Muscle of arm (tissue), 14 donors: ENCODE results near the gene KANSL2. TPM values are rescaled to one million over a fixed set of nuclear protein-coding genes. Genes with fewer than 3 reads are reported as not detected.
"Not testable (repeated sequence)": the region's sequence is repeated elsewhere in the genome, so short reads cannot be mapped to it uniquely, and the experiment has no call there.

ENCODE experiments used
- DNase-seq: peaks from one replicate; pipeline ENCODE4 v3.0.0-alpha.2; 2013
- long read RNA-seq, 11 donors: transcript quantifications; one replicate each; lab custom pipeline, GENCODE V29; 2026
- polyA plus RNA-seq, 12 donors: library from polyadenylated mRNA; unstranded; fragments of 120-200 nt; gene quantifications; one replicate each; pipeline ENCODE4 v1.2.1, GENCODE V29; 2013; ENCODE audit not compliant: insufficient read length in 12 of 12

KANSL2 gene, protein sequence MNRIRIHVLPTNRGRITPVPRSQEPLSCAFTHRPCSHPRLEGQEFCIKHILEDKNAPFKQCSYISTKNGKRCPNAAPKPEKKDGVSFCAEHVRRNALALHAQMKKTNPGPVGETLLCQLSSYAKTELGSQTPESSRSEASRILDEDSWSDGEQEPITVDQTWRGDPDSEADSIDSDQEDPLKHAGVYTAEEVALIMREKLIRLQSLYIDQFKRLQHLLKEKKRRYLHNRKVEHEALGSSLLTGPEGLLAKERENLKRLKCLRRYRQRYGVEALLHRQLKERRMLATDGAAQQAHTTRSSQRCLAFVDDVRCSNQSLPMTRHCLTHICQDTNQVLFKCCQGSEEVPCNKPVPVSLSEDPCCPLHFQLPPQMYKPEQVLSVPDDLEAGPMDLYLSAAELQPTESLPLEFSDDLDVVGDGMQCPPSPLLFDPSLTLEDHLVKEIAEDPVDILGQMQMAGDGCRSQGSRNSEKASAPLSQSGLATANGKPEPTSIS
- polyA plus RNA-seq, result 10 to 100 TPM in 11 of 12 donors, not detected in 1; 26.4 to 41.8 (median 35.2) TPM
- long read RNA-seq, donor 1, partial matches to known transcripts, result 0 of 5 reads
- long read RNA-seq, donor 1, other reads (novel, unspliced or antisense), result 0 of 5 reads
- long read RNA-seq, donor 2, transcript KANSL2-201 (10 exons, 2,155 nt), result major isoform, 5 of 5 reads
- long read RNA-seq, donor 2, partial matches to known transcripts, result 0 of 5 reads
- long read RNA-seq, donor 2, other reads (novel, unspliced or antisense), result 0 of 5 reads
- long read RNA-seq, donor 3, partial matches to known transcripts, result 0 of 4 reads
- long read RNA-seq, donor 3, other reads (novel, unspliced or antisense), result 0 of 4 reads
- long read RNA-seq, donor 4, partial matches to known transcripts, result 0 of 4 reads
- long read RNA-seq, donor 4, other reads (novel, unspliced or antisense), result 0 of 4 reads
- long read RNA-seq, donor 5, result 0 reads
- long read RNA-seq, donor 6, partial matches to known transcripts, result 5 of 6 reads
- long read RNA-seq, donor 6, other reads (novel, unspliced or antisense), result 0 of 6 reads
- long read RNA-seq, donor 7, partial matches to known transcripts, result 0 of 1 reads
- long read RNA-seq, donor 7, other reads (novel, unspliced or antisense), result 0 of 1 reads
- long read RNA-seq, donor 8, transcript KANSL2-201 (10 exons, 2,155 nt), result major isoform, 6 of 10 reads
- long read RNA-seq, donor 8, partial matches to known transcripts, result 0 of 10 reads
- long read RNA-seq, donor 8, other reads (novel, unspliced or antisense), result 0 of 10 reads
- long read RNA-seq, donor 9, partial matches to known transcripts, result 0 of 3 reads
- long read RNA-seq, donor 9, other reads (novel, unspliced or antisense), result 0 of 3 reads
- long read RNA-seq, donor 10, partial matches to known transcripts, result 0 of 5 reads
- long read RNA-seq, donor 10, other reads (novel, unspliced or antisense), result 0 of 5 reads
- long read RNA-seq, donor 11, partial matches to known transcripts, result 0 of 1 reads
- long read RNA-seq, donor 11, other reads (novel, unspliced or antisense), result 0 of 1 reads

DNA sequence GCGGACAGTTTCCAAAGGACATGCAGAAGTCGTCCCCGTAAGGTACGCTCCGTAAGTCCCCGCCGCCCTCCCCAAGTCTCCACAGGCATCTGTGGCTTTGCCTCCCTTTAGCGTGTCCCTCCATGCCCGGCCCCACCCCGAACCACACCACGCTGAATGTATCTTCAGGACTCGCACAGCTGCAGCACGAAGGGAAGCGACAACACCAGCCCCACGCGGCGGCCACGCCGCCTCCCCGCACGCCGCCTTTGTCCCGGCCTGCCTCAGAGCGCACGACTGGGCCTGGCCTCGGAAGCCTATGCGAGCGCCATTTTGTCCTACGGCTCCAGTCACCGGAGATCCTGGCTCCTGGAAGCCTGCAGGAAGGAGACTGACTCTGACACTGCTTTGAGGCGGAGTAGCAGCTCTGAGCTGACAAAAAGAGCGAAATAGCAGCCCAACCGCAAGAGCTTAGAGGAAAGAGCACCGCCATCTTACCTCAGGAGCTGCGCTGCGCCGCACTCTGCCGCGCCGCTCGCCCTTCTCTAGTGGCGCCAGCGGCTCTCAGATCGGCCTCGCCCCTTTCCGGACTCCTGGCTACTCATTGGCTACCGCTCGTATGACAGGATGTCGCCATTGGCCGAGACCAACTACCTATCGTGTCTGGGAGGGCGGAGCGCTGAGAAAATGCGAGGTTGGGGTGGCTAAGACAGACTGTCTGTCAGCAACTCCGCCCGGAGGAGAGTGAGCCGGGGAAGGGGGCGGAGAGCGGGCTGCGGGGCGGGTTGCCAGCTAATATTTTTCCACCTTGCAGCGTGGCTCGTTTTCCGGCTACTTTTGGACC lies at the start of gene KANSL2:
KANSL2 (minus strand) TSS at position 529 of the 823 bp plus-strand sequence. CDS start 606 bp downstream, outside the sequence.
- DNase-seq, result peak; percentile 98

DNA sequence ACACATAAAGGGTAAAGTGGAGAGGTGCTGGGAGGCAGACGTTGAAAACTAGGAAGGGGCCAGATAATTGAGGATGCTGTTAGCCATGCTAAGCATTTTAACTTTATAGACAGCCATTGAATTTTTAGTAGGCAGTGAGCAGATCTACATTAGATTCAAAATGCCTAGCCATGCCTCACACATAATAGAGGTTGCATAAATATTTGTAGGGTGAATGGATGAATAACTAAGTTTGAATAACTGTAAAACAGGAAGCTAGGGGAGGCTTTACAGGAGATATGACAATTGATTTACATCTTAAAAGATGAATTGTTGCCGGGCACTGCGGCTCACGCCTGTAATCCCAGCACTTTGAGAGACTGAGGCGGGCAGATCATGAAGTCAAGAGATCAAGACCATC lies 46.8 kb upstream of the KANSL2 start:
- DNase-seq, result no peak

DNA sequence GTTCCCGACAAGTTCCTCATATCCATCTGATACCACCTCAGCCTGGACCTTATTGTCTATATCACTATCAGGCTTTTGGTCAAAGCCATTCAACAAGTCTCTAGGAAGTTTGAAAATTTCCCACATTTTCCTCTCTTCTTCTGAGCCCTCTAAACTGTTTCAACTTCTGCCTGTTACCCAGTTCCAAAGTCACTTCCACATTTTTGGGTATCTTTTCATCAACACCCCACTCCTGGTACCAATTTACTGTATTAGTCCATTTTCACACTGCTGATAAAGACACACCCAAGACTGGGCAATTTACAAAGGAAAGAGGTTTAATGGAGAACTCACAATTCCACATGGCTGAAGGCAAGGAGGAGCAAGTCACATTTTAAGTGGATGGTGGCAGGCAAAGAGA lies 38.7 kb upstream of the KANSL2 start:
- DNase-seq, result not testable (repeated sequence)

DNA sequence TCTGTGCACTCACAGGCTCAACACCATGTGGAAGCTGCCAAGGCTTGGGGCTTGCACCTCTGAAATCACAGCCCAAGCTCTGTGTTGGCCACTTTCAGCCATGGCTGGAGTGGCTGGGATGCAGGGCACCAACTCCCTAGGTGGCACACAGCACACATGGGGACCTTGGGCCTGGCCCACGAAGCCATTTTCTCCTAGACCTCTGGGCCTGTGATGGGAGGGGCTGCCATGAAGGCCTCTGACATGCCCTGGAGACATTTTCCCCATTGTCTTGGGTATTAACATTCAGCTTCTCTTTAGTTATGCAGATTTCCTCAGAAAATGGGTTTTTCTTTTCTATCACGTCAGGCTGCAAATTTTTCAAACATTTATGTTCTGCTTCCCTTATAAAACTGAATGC lies 38.1 kb upstream of the KANSL2 start:
- DNase-seq, result not testable (repeated sequence)

DNA sequence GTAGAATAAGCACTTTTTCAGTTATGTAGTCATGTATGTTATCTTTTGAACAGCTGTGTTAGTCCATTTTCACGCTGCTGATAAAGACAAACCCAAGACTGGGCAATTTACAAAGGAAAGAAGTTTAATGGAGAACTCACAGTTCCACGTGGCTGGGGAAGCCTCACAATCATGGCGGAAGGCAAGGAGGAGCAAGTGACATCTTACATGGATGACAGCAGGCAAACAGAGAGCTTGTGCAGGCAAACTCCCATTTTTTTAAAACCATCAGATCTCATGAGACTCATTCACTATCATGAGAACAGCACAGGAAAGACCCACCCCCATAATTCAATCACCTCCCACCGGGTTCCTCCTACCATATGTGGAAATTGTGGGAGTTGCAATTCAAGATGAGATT lies 37.0 kb upstream of the KANSL2 start:
- DNase-seq, result not testable (repeated sequence)

DNA sequence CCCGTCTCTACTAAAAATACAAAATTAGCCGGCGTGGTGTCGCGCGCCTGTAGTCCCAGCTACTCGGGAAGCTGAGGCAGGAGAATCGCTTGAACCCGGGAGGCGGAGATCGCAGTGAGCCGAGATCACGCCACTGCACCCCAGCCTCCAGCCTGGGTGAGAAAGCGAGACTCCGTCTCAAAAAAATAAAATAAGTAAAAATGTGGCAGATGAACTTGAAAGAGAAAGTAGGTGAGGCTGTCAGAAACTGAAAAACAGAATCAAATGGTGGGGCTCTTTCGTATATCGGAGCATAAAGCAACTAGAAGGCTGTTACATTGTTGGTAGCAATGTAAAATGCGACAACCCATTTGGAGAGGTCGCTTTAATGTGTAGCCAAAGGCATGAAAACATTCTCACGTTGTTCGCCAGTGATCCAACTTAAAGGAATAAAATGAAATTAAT lies 35.2 kb upstream of the KANSL2 start:
- DNase-seq, result peak; percentile 10

DNA sequence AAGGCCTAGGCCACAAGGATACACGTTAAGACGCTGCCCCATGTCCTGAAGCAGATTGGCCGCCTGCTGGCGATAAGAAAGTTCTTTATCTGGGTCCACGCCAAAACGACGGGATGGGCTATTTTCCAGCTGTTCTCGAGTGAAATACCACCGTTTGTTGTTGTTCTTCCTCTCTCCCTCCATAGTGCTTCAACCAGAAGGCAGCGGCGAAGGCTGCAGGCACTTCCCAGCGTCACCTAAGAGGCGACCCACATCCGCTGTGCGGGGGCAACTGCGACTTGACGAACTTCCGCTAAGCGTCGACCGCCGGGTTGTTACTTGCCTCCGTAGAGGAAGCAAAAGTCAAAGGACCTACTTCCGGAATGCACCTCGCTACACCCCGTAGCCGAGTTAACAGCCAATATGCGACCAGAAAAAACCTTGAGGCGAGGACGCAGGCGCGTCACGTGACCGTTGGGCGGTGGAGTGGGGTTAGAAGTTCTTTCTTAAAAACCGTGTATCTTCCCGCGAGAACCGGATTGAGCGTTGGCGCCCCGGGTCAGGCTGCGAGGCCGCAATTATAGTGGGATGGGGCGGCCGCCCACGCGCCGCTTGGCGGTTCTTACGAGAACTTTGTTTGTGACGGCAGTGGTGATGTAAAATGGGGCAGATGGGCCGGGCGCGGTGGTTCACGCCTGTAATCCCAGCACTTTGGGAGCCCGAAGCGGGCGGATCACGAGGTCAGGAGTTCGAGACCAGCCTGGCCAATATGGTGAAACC lies 34.6 kb upstream of the KANSL2 start, which contains the start of gene CCNT1:
CCNT1 (minus strand) TSS at position 215 of the 759 bp plus-strand sequence; CDS start at position 183, 32 bp downstream.
- peak; percentile 100 for DNase-seq

DNA sequence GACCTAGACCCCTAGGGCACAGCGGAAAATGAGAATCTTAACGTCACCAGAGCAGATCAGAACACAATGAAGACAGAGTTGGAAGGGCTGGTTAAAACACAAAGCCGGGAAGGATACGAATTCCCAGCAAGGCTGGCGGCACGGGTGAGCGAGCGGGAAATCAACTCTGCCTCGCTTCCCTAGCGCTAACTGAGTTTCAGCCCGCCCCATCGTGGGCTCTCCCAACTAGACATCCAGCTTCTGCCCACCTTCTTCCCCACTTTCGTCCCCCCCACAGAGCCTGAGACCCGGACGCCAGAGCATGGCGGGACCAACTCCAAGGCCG lies 34.1 kb upstream of the KANSL2 start:
- DNase-seq, result no peak

DNA sequence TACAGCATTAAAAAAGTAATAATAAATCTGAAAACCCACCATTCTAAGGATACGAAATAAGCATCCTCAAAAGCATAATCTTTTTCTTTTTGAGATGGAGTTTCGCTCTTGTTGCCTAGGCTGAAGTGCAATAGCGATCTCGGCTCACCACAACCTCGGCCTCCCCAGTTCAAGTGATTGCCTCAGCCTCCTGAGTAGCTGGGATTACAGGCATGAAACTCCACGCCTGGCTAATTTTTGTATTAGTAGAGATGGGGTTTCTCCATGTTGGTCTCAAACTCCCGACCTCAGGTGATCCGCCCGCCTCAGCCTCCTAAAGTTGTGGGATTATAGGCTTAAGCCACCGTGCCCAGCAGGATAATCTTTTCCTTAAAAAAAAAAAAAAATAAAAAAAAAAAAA lies 30.2 kb upstream of the KANSL2 start:
- no peak for DNase-seq

DNA sequence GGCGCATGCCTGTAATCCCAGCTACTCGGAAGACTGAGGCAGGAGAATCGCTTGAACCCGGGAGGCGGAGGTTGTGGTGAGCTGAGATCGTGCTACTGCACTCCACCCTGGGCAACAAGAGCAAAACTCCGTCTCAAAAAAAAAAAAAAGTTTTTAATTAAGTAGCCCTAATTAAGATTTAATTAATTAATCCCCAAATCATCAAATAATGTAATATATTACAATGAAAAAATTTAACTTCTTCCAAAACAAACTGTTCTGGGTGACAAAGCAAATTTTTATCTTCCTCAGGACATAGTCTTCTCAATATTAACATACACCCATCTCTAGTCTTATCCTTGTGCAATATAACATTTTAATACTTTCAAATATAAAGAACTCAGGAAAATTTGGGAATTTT lies 16.8 kb upstream of the KANSL2 start:
- DNase-seq, result not testable (repeated sequence)

DNA sequence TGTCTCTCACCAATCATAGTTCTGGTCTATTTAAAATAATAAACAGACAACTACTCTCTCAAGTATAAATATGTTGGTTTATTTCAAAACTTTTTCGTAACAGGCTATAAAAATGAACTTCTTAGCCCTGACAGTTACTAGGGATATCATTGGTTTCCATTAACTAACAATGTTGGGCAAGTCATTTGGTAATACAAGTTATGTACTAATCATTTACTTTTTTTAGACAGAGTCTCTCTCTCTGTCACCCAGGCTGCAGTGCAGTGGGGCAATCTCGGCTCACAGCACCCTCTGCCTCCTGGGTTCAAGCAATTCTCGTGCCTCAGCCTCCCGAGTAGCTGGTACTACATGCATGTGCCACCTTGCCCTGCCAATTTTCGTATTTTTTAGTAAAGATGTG lies 14.6 kb upstream of the KANSL2 start:
- no peak for DNase-seq

DNA sequence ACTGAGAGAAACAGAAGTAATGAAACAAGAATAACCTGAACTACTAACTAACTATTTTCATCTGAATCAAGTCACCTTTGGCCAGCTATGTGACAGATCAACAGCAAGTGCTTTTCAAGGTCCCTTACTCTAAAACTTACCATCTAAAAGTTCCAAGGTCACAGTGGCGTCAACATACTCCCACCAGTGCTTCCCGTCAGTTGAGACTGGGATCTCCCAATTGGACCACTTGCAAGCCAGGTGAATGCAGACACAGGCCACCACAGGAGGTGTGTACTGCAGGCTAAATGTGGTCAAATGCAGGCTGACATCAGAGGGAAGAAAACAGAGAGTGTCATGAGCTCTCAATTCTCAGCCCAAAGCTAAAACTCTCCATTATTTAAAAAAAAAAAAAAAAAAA lies 13.8 kb upstream of the KANSL2 start:
- DNase-seq, result no peak

DNA sequence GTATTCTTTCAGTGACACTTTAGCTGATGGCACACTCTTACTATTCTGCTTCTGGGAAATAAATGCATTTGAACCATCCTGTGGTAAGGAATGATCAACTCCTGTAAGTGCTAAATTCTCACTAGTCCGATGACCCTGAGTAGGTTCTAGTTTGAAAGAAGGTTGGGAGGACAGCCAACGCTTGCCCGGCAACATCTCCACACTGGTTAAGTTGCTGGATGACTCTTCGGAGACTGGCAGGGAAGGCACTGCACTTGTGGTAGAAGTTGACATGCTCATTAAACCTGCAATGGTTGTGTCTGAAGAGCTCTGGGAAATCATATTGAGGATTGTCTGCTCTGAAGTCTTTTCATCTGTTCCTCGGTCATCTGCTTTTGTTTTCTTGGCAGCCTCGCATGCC lies 12.0 kb upstream of the KANSL2 start:
- DNase-seq, result no peak

DNA sequence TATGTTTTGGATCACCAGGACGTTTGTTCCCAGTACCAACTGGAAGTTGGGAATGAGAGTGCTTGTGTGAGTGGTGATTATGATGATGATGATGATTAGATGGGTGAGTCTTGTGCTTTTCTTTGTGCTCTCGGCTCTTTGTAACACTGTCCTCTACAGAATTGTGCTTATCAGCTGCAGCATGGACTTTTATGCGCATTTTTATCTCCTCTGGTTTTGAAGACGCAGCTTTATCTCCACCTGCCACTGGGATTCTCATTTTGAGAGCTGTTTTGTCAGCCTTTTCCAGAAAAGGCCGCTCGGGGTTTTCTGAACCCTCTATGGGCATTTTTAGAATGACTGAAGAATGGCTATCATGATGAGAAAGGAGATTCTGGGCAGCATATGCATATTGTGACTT lies 11.5 kb upstream of the KANSL2 start:
- DNase-seq, result no peak

DNA sequence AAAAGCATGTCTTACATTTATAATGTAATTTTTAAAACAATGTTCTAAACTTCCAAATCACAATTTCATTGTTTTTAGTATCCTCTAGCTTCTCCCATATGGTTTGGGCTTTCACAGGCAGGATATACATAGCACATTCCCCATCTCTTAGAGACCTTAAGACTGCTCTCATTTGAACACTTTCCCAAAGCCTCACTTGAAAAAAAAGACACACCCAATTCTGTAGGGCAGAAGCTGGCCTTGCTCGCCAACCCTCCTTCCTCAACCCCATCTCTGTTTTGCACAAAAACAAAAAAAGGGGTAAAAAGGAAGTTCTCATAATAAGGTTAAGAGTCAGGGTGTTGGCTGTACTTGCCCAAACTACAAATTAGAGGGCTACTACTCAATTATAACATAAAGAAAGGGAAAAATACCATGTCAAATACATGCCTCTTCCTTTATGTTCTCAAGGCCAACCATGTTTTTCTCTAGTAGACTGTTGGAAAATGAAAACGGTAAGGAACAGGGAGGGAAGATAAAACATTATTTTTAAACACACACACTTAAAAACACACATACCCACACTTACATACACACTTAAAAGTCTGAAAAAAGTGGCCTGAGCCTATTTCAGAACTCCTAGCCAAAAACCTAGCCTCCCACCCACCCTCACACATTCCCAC lies 9.9 kb upstream of the KANSL2 start:
- DNase-seq, result no peak

DNA sequence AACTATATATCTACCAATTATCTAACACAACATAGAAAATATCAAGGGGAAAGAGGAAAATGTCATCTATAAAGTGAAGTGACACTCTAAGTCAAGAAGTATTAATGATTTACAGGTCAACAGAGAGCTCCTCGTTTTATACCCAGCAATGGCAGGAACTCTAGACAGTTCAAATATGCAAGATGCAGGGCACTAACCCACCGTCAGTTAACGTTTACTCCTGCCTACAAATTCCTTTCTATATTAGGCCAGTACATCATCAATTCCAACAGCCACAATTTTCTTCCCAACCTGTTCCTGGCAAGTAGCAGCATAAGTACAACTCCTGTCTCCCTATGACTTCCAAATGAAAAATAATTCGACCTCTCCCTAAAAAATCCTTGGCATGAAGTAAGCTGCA lies 9.0 kb upstream of the KANSL2 start:
- no peak for DNase-seq

DNA sequence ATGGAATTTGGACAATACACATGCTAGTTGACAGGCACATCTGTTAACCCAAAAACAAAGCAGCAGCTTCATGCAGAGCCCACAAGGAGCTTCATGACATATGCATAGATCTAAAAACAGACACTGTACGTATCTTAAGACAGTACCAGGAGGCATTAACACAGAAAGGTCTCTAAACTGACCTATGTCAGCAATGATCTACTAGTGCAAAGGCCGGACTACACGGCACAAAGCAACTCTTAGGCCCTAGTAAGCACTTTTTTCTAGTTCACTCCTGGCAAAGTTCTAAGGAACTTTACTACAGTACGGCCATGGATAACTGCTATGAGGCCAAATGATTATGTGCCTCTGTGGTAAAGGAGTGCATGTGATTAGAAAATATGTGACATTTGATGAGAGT lies 8.4 kb upstream of the KANSL2 start:
- DNase-seq, result no peak

DNA sequence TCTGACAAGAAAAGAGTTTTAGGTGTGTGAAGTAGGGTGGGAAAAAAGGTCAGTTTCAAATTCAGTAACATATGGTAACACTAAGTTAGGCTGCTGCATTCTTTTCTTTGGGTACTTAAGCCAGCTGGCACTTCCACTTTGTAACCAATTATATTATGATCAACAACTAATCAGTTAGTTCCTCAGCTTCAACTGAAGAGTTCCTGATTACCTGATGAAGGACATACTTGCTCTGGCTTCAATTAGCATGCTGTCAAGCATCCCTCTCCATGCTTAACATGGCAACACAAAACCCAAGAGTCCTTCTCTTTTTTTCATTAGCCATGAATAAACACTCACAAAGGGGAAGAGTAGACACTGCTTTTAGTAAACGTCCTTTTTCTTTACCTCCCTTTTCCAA lies 6.8 kb upstream of the KANSL2 start:
- no peak for DNase-seq

DNA sequence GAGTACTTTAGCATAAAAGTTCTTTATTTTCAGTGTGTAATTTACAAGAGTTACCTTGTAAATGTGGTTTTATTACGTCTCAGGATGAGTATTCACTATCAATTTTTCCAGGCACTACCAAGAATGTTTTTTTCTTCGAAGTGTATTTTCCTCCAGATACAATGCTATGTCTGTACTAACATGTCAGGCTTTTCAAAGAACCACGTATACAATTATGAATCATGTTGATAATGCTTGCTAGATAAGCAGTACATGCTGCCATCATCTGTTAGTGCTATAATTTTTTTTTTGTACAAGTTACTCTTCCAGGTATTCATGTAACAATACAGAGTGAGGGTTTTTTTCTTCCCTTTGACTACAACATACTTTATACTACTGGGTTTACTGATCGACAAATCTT lies 5.6 kb upstream of the KANSL2 start:
- DNase-seq, result no peak
